Transverse colon (tissue), 3 donors: ENCODE data around the gene CTTN.

Experiments
- EP300 ChIP-seq: sonication (generic); formaldehyde crosslinking; IDR thresholded peaks from one replicate; pipeline ENCODE4 v1.6.1; 2017; ENCODE audit warnings: antibody characterized with exemption, low read depth
- POLR2A ChIP-seq: fragments of 450-650 bp; IDR thresholded peaks from one replicate; pipeline ENCODE4 v1.6.1; 2016; ENCODE audit warnings: antibody characterized with exemption, mild to moderate bottlenecking, moderate library complexity
- TF ChIP-seq, protein P1 (sequence below), 5 experiments: fragments of 200-600 bp in 3 of 5; fragments of 450-650 bp in 2 of 5; sonication (generic) in 3 of 5; IDR thresholded peaks; 1 replicate in 2 of 5; 2 replicates in 3 of 5; pipeline ENCODE4 v1.5.1; 2016 to 2017; ENCODE audit warnings: antibody characterized with exemption in 5 of 5, inconsistent platforms in 3 of 5, mild to moderate bottlenecking in 2 of 5, moderate library complexity in 1 of 5

DNA sequence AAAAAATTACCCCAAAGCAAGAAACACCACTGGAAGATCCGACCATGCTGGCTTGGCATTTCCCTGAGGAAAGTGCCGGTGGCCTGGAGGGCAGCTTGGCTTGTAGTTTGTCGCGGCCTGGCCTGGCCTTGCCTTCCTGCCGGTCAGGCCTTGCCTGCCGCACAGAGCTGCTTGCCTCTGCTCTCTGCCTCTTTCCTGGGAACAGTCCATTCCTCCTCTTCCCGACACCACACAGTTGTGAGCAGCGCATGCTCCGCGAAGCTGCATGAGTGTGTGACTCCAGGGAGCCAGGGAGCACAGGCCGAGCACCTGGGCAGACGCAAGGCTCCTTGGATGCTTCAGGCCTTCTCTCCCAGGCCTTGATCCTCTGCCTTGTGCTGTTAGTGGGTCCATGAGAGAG is 19.8 kb downstream of the CTTN start:
- TF ChIP-seq, protein P1, sequence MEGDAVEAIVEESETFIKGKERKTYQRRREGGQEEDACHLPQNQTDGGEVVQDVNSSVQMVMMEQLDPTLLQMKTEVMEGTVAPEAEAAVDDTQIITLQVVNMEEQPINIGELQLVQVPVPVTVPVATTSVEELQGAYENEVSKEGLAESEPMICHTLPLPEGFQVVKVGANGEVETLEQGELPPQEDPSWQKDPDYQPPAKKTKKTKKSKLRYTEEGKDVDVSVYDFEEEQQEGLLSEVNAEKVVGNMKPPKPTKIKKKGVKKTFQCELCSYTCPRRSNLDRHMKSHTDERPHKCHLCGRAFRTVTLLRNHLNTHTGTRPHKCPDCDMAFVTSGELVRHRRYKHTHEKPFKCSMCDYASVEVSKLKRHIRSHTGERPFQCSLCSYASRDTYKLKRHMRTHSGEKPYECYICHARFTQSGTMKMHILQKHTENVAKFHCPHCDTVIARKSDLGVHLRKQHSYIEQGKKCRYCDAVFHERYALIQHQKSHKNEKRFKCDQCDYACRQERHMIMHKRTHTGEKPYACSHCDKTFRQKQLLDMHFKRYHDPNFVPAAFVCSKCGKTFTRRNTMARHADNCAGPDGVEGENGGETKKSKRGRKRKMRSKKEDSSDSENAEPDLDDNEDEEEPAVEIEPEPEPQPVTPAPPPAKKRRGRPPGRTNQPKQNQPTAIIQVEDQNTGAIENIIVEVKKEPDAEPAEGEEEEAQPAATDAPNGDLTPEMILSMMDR (IDR thresholded peaks at IDR 0.05) = no peak
- no peak for TF ChIP-seq EP300
- TF ChIP-seq POLR2A = no peak
